Measurements from ENCODE around the gene TSC22D3. TPM values are rescaled to one million over a fixed set of nuclear protein-coding genes. Genes with fewer than 3 reads are reported as not detected.

The TSC22D3 gene
- polyA plus RNA-seq, 3 donors: 139 to 283 (median 171) TPM

DNA sequence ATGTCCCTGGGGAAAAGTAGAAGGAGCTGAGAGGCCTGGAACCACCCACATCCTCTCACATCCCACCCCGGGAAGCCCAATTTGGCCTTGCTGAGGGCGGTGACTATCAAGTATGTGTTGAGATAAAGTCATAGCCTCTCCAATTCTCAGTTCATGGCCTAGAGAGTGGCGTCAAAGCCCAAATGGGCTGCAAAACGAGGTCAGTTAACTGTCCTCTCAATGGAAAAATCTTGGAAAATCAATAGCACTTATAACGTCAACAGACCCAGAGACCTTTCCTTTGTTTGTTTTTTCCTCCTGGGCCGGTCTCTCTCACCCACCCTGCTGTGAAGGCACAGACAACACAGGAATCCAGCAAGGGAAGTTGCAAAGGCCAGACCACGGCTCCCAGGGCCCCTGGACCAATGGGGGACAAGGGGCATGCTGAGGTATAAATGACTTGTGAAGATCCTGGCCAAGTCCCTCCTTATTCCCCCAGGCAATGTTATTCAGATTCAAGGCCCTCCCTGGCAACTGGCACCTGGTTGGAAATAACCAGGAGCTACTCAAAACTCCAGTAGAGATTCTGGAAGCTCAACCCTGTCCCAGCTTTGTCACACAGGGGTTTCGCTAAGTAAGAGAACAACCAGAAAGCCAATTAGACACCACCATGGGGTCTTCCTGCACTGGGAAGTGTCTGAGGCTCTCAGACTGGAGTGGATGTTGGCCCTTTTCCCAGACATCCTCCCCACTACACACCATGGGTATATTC lies 38.6 kb downstream of the TSC22D3 start:
- H3K27ac ChIP-seq (ENCODE audit: low read depth, low read length): no peak overlapping the region
- 23 to 66% (median 62%) methylated on average over 8 of the region's 8 CpGs for WGBS, 3 donors

DNA sequence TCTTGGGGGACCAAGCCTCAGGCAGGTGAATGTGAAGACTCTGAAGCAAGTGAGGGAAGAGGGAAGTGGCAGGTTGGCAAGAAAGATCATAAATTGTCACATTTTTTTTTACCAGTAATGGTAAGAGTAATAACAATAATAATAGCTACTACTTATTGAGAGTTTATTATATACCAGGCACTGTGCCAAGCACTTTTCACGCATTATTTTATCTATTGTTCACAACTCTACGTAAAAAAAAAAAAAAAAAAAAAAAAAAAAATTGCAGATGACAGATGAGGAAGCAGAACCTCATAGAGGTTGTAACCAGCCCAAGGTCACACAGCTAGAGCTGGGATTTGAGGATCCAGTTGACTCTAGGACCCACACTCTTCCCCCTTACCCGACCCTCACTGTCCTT lies 40.9 kb downstream of the TSC22D3 start:
- no peak overlapping the region for H3K27ac ChIP-seq (ENCODE audit: low read depth, low read length)
- 53 to 66% (median 64%) methylated on average over 2 to 3 of the region's 3 CpGs for WGBS, 3 donors

DNA sequence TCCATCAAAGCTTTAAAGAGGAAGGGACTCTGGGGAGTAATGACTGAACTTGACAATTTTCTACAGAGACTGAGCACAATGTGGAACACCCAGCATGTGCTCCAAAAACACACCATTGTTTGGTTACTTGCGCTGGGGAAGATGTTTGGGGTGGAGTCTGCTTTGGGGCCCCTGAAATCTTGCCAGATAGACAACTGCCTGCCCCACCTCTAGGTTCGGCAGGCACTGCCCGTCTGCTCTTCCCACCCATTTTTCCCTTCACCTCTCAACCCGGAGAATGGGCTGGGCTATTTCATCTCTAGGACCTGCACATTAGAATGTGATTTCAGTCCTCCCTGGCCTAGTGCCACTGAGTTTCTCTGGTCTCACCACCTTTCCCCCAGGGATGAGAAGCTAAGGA lies 41.9 kb downstream of the TSC22D3 start:
- WGBS, 3 donors: 62 to 70% (median 65%) methylated on average over 4 of the region's 4 CpGs
- H3K27ac ChIP-seq (ENCODE audit: low read depth, low read length): no peak overlapping the region

DNA sequence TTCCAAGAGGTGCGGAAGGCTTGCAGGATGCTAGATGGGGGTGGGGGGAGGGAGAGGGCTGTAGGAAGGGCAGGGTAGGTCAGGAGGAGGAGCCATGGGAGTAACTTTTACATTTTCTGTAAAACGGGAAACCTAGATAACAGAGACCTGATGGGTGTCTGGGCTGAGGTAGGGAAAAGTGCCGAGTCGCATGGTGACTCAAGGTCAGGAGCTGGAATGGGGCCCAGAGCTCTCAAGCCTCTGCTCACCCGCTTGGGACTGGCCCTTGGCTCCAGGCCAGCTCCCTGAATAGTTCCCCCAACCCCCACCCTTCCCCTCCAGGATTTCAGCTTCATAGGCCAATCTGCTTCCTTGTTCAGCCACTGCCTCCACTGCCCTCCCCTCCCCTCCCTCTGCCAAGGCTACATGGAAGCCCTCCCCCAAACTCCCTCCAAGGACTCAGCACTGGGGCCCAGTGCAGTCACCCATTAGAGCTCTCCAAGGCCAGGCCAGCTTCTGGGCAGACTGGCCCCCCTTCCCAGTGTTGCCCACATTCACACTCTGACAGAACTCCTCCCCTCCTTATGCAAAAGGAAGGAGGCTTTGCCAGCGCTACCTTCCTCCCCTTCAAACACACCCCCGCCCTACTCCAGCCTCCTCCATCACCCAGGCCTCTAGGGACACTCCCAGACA lies 43.6 kb downstream of the TSC22D3 start:
- WGBS, 3 donors: 7 to 29% (median 12%) methylated on average over 7 of the region's 7 CpGs
- no peak overlapping the region for H3K27ac ChIP-seq (ENCODE audit: low read depth, low read length)

DNA sequence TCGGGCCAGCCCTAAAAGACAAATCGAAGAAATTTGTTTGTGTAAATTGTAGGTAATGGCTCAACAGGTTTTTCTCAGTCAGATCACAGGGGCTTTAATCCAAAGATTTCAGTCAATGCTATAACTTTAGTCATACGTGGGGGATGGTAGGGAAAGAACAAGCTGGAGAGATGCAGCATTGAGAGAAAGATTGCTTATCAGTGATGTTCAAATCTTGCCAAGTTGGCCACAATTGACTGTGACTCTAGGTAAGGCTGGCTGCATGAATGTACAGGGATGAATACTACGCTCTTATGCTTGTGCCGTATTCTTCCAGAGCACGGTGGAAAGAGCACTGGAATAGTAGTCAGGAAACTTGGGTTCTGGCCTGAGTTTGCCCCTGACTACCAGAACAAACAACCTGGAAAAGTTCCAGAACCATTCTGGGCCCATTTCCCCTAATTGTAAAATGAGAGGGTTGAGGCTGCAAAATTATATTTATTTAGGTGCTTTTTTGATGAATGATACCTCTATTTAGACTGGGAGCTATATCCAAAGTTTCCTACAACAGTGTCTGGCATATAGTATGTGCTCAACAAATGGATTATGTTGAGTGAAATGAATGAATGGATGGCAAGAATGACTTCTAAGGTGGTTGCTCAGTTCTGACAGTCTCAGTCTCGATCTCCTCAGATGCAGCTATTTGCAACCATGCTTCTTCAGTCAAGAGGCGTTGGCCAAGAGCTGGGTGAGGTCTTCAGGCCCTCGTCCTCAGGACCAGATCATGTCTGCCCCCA lies 44.4 kb downstream of the TSC22D3 start:
- 26 to 68% (median 66%) methylated on average over 9 of the region's 9 CpGs for WGBS, 3 donors
- no peak overlapping the region for H3K27ac ChIP-seq (ENCODE audit: low read depth, low read length)

DNA sequence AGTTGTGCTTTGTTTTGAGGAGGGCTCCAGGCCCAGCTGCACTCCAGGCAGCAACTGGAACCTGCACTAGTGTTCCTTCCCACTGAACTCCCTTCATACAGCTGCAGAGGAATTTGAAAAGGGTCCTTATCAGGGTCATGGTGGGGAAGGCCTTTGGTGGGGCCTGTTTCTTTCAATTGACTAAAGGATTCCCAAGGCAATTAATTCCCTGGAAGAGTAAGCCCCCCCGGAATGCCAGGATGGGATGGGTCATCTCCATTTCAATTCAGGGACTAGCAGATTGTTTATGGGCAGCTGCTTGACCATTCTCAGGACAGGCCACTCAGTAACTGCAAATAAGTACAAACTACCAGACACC lies 45.3 kb downstream of the TSC22D3 start:
- no peak overlapping the region for H3K27ac ChIP-seq (ENCODE audit: low read depth, low read length)
- WGBS, 3 donors: 38 to 79% (median 55%) methylated on average over 1 of the region's 1 CpG

DNA sequence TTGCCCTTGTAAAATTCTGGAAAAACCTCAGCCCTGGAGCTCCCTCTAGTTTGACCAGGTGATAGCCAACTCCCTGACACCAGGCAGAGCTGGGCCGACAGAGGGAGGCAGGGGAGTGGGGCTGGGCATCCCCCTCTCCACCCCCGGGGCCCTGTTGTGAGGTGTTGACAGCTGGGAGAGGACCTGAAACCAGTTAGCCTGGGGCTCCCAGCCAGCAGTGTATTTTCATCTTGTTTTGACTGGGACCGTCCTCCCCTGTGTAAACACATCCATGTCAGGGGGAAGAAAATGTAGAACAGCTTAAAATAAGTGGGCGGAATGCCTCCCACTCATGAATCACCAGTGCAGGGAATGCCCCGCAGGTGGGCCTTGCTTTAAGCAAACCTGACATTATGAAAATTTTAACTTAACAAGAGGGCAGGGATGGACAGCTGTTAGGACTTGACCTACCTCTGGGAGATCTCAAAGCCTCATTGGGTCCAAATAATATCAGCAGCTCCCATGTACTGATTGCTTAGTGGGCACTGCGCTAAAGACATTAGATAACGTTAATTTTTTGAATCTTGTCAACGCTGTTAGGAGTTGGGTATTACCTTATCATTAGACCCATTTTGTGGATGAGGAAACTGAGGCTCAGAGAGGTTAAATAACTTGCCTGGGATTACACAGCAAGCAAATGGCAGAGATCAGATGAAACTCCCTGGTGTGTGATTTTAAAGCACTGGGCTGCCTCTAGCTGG lies 45.9 kb downstream of the TSC22D3 start:
- no peak overlapping the region for H3K27ac ChIP-seq (ENCODE audit: low read depth, low read length)
- 61 to 80% (median 77%) methylated on average over 8 of the region's 8 CpGs for WGBS, 3 donors

DNA sequence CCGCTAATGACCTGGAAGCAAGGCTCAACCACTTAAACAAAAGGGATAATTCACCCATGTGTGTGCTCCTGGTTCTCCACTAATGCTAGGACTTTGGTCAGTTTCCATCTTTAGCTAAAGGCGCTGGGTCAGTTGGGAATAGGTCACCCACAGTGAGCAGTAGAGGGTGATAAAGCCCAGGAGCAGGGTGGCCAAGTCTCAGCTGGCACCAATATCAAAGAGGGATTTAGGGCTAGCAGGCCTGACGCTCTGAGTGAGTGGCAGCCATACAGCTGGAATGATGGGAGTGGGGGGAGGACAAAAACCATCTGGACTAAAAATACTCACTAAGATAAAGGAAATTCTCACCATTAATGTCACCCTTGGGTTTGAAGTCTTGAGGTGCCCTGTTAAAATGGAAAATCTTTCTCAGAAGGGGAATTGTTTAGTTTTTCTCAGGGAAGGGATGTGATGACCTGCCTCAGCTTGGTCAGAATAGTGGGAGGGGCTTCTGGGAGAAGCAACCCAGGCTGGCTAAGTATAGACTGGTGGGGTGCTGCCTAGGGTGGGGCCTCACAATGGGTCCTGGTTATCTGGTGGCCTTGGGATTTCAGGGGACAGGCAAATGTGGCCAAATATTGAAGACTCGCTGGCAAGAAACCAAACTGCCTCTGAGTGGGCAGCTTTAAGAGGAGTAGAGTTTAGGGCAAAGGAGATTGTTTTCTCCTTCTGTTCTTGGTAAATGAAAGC lies 47.1 kb downstream of the TSC22D3 start:
- H3K27ac ChIP-seq (ENCODE audit: low read depth, low read length): no peak overlapping the region
- 62 to 88% (median 64%) methylated on average over 4 of the region's 4 CpGs for WGBS, 3 donors

DNA sequence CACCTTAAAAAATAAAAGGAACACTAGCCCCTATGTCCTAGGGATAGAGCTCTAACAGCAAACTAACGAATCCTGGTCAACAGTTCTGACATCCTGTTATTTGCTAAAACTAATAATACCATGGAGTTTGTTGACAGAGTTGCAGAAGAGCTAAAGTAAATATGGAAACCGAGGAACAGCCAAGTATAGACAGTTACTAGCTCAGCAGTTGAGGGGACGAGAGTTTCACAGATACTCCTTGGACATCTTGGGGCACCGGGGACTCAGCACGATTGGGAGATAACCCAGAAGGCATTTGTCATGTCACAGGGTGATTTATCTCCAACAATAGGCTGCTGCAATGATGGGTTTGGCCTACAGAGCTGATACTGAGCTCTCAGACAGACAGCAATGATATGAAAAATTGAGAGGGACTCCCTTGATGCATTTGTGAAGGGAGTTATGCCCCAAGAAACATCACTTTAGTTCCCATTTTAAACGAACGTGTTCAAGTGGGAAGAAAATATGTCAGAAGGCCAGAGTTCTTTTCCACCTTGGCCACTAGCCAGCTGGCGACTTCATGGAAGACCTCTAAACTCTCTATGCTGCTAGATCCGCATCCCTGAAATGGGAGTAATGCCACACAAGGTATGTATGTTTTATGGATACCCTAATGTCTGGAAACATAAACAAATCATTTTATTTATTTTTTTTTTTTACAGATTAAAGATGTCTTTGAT lies 48.6 kb downstream of the TSC22D3 start:
- H3K27ac ChIP-seq (ENCODE audit: low read depth, low read length): no peak overlapping the region
- WGBS, 3 donors: 29 to 59% (median 51%) methylated on average over 9 of the region's 9 CpGs

DNA sequence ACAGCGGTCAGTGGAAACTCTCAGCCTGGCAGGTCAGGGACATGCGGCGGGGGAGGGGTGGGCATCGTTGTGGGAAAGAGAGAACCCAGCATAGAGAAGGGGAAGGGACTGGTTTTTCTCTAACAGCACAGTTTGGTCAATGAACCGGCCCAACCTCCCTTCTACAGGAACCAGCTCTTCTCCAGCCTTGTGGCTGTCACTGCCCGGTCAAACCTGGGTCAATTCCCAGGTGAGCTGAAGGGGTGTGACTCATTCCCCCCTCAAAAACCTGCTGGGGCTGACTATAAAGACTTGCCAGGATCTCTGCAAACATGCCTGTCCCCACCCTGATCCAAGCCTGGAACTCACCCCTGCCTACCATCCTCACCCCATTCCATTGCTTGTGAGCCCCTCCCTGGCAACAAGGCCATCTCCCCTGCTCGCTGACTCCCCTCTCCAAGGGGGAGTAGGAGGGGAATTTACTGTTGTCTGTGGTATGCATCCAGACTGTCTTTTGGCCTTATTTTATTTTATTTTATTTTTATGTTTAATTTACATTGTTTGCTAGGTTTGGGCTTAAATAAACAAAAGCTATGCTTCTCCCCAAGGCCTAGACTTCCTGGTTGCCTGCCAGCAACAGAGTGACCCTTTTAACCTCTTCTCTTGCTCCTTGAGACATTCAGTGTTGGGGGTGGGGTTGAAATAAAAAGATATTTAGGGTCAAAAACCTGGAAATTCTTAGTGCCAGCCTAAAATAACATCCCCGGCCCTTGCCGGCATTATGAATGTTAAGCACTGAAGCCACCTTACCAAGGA lies 49.6 kb downstream of the TSC22D3 start:
- 52 to 67% (median 67%) methylated on average over 6 to 9 of the region's 9 CpGs for WGBS, 3 donors
- H3K27ac ChIP-seq (ENCODE audit: low read depth, low read length): no peak overlapping the region

DNA sequence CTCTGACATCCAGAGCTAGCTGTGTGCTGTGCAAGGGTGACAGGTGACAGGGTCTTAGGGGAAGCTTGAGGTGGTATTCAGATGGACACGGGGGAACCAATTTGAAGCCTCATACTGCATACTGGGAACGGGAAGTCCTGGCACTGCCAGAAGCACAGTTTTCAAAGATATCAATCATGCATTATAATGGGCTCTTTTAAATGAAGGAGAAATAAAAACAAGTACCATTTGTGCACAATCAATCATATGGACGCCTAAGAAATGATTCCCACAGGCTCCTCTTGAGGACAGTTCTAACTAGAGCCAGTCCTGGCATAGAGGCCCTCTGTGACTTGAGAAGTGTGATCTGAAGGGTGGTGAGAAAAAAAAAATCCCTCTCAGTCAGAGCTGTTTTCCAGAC lies 50.9 kb downstream of the TSC22D3 start:
- WGBS, 3 donors: 51 to 80% (median 62%) methylated on average over 3 of the region's 3 CpGs
- no peak overlapping the region for H3K27ac ChIP-seq (ENCODE audit: low read depth, low read length)

DNA sequence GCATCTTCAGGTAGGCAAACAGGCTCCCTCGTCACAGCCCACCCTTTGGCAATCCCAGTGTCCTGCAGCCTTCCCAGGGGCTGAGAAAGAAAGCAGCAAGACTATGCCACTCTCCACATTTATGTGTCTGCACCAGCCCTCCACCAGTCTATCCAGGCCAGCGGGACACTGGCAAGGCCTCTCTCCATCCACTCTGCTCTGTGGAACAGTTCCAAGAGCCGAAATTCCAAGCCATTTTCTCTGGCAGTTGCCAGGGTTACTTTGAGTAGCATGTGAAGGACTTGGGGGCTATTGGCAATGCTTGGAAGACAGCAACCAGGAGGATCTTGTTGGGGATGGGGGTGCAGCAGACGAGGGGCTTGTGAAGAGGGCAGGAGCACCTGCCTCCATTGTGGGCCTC lies 52.1 kb downstream of the TSC22D3 start:
- no peak overlapping the region for H3K27ac ChIP-seq (ENCODE audit: low read depth, low read length)
- 57 to 87% (median 81%) methylated on average over 4 of the region's 4 CpGs for WGBS, 3 donors

DNA sequence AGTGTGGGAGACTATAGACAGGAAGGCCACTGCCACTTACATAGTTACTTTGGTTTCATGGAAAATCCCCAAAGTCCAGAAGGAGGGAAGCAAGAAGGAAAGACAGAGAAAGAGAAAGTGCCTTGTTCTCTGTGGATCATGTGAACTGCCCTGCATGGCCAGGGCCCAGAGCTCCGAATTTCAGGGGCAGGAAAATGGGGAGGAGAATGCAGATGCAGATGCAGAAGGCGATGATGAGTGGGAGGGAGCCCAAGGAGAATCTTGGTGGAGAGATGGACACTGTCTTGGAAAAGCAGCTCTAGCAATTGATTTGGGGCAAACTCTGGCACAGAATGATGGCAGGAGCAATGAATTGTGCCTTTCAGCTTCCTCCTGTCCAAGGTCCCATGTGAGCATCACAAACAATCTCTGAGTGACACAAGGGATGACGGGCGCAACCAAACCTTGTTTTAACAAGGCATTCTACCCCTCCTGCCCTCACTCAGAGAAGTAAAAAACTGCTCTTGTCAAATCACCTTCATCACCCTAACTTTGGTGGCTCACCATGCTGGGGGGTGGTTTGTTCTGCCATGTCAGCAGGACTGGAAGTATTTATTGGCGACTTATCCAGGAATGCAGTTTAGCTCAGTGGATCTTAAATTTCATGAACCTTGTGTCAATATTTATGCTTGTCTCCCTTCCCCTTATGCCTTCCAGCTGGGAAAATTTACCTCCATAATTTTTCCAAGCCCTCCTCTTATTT lies 53.5 kb downstream of the TSC22D3 start:
- 70 to 85% (median 77%) methylated on average over 5 of the region's 5 CpGs for WGBS, 3 donors
- H3K27ac ChIP-seq (ENCODE audit: low read depth, low read length): no peak overlapping the region

DNA sequence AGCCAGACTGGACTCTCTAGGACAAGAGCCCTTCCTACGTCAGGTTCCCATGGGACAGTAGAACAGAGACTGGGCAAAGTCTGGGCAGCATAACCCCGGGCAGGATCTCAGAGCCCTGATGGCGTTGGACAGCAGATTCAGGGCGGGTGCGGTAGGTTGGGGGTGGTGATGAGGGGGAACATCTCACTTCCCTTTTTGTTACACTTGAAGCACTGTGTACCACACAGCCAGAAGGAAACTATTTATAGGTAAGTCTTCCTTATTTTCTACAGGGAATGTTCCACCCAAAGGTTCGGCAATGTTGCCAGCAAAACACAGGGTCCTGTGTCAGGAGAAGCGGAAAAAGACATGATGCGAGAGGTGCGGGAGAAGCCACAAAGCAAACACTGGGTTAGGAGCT lies 54.3 kb downstream of the TSC22D3 start:
- WGBS, 3 donors: 42 to 88% (median 59%) methylated on average over 9 of the region's 9 CpGs
- no peak overlapping the region for H3K27ac ChIP-seq (ENCODE audit: low read depth, low read length)

DNA sequence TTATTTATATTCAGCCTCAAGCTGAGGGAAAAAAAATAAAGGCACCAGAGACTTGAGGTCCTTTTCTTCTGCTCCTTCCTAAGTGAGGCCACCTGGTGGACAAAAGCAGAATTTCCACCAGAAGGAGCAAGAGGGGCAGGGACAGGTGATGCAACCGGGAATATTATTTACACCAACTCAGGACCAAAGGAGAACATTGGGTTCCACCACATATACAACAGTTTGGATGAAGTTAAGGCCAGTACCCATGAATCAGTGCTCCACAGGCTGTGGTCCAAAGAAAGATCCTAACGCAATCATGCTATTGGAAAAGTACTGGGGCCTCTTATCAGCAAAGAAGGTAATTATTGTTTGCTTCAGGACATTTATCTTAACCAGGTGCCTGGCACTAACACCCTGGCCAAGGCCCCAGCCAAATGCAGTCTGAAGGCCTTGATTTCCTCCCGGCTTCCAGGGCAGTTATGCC lies 57.4 kb downstream of the TSC22D3 start:
- 17 to 43% (median 39%) methylated on average over 3 of the region's 3 CpGs for WGBS, 3 donors
- no peak overlapping the region for H3K27ac ChIP-seq (ENCODE audit: low read depth, low read length)

Data from adipose tissue (tissue), 3 donors.